Smooth muscle cell (in vitro differentiated cells): Measurements from ENCODE around the gene OXSR1. TPM values are rescaled to one million over a fixed set of nuclear protein-coding genes. Genes with fewer than 3 reads are reported as not detected.
A peak's percentile ranks its signal among the peaks of the same experiment; 100 is the strongest.

ENCODE experiments used
- DNase-seq: peaks from one replicate; lab custom pipeline; 2025; ENCODE audit not compliant: unreplicated experiment; lab: John Stamatoyannopoulos, UW
- H2AFZ ChIP-seq: fragments of 200-600 bp; sonication (generic); 2 replicates; pipeline ENCODE4 v1.6.0; 2016; ENCODE audit warnings: antibody characterized with exemption, low read depth, mild to moderate bottlenecking
- H3F3A ChIP-seq: fragments of 200-600 bp; sonication (generic); 2 replicates; pipeline ENCODE4 v1.6.0; 2017; ENCODE audit warnings: antibody characterized with exemption, low read depth
- H3K27ac ChIP-seq: fragments of 200-600 bp; sonication (generic); 2 replicates; pipeline ENCODE4 v1.5.1; 2016; ENCODE audit warnings: low read depth, mild to moderate bottlenecking
- H3K27me3 ChIP-seq: fragments of 200-600 bp; sonication (generic); 2 replicates; pipeline ENCODE4 v1.6.1; 2016; ENCODE audit warnings: low read depth, mild to moderate bottlenecking
- H3K36me3 ChIP-seq: fragments of 200-600 bp; sonication (generic); 2 replicates; pipeline ENCODE4 v1.5.1; 2016; ENCODE audit warnings: low read depth
- H3K4me1 ChIP-seq: fragments of 200-600 bp; sonication (generic); 2 replicates; pipeline ENCODE4 v1.5.1; 2016; ENCODE audit warnings: low read depth
- H3K4me2 ChIP-seq: fragments of 200-600 bp; sonication (generic); 2 replicates; pipeline ENCODE4 v1.6.0; 2016; ENCODE audit warnings: mild to moderate bottlenecking
- H3K4me3 ChIP-seq: fragments of 200-600 bp; sonication (generic); 2 replicates; pipeline ENCODE4 v1.5.1; 2016; ENCODE audit warnings: mild to moderate bottlenecking
- H3K79me2 ChIP-seq: fragments of 200-600 bp; sonication (generic); 2 replicates; pipeline ENCODE4 v1.6.0; 2016; ENCODE audit warnings: low read depth, mild to moderate bottlenecking
- H3K9ac ChIP-seq: fragments of 200-600 bp; sonication (generic); 2 replicates; pipeline ENCODE4 v1.6.0; 2016; ENCODE audit warnings: low read depth
- H3K9me3 ChIP-seq: fragments of 200-600 bp; sonication (generic); replicated peaks from 2 replicates; pipeline ENCODE4 v1.5.1; 2016; ENCODE audit warnings: low read depth
- H4K20me1 ChIP-seq: fragments of 200-600 bp; sonication (generic); 2 replicates; pipeline ENCODE4 v1.6.0; 2016; ENCODE audit warnings: low read depth
- WGBS: methylation state at CpG from one replicate; pipeline ENCODE4 v1.1.7; 2016; ENCODE audit warnings: low lambda C conversion rate; 5-methylcytosine and 5-hydroxymethylcytosine counted together
- polyA plus RNA-seq: library from polyadenylated mRNA; unstranded; fragments of >200 nt; fragmentation: Nextera tagmentation; extraction: Ambion mirVana; gene quantifications from 2 replicates; pipeline ENCODE4 v1.2.1, GENCODE V29; 2016
- total RNA-seq: library from RNA; depleted of rRNA; stranded (reverse); fragments of >200 nt; gene quantifications from 2 replicates; pipeline ENCODE4 v1.2.3, GENCODE V29; 2014
- TF ChIP-seq, protein P1 (sequence below): fragments of 200-600 bp; sonication (generic); IDR thresholded peaks from 2 replicates; pipeline ENCODE4 v1.5.1; 2017; ENCODE audit warnings: borderline replicate concordance, mild to moderate bottlenecking, antibody characterized with exemption; ENCODE audit not compliant: insufficient read depth, poor library complexity, severe bottlenecking

The OXSR1 gene
- total and polyA plus RNA-seq, 2 experiments from 2014 or later = 11.9 to 50.6 TPM

DNA sequence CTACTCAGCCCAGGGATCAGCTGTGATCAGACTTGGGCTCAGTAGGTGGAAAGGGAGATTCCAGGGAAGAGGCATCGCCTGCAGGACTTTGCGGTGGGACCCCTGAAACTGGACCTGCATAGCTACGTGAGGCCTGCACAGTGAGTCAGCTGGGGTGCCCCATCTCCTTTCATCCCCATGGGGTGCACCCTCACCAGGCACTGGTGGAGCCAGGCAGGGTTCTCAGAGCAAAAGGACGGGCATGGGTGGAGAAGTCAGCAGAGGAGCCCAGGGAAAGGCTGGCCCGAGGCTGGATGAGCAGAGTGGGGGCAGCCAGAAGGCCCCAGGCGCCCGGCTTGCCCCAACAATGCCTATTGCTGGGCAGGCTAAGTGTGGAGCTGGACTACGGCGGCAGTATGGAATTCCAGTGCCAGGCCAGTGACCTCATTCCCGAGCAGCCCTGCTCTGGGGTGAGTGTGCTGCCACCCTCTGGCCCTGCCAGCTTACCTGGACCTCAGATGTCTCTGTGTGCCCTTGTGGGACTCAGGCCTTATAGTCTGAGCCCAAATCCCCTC lies 48.1 kb upstream of the OXSR1 start:
- Histone ChIP-seq H3K4me2 (no peak overlapping the region), H3K79me2 (no peaks in the 10 kb centered on the region), H3K27me3 (no peaks in the 10 kb centered on the region), H3K4me3 (no peak overlapping the region), H3K27ac (no peak overlapping the region), H3K9me3 (no peaks in the 10 kb centered on the region), H3K36me3 (no peaks in the 10 kb centered on the region), H4K20me1 (no peaks in the 10 kb centered on the region), H3K9ac (no peak overlapping the region), H2AFZ (no peak overlapping the region), H3K4me1 (no peaks in the 10 kb centered on the region), H3F3A (no peaks in the 10 kb centered on the region)
- DNase-seq = no peak
- TF ChIP-seq, protein P1, sequence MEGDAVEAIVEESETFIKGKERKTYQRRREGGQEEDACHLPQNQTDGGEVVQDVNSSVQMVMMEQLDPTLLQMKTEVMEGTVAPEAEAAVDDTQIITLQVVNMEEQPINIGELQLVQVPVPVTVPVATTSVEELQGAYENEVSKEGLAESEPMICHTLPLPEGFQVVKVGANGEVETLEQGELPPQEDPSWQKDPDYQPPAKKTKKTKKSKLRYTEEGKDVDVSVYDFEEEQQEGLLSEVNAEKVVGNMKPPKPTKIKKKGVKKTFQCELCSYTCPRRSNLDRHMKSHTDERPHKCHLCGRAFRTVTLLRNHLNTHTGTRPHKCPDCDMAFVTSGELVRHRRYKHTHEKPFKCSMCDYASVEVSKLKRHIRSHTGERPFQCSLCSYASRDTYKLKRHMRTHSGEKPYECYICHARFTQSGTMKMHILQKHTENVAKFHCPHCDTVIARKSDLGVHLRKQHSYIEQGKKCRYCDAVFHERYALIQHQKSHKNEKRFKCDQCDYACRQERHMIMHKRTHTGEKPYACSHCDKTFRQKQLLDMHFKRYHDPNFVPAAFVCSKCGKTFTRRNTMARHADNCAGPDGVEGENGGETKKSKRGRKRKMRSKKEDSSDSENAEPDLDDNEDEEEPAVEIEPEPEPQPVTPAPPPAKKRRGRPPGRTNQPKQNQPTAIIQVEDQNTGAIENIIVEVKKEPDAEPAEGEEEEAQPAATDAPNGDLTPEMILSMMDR = no peak
- WGBS = 98% methylated on average over 10 of the region's 10 CpGs

DNA sequence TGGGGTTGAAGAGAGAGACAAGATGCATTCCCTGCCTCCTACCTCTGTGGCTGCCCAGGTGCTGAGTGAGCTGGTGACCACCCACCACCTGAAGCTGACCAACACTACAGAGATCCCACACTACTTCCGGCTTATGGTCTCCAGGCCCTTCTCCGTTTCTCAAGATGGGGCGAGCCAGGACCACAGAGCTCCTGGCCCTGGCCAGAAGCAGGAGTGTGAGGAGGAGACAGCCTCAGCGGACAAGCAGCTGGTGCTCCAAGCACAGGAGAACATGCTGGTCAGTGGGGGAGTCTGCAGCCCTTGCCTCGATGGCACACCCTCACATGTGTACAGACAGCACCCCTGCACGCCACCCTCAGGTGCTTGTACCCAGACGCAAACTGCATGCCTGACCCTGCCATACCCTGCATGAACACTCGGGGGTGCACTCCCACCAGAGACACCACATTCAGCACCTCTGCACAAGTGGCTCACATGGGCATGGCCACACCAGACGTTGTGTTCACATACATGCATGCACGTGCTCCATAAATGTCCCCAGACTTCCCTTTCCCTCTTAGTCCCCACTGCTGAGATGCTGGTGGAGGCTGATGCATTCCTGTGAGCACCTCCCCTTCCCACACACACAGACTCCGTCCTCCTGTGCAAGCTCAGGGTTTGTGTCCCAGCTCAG lies 47.5 kb upstream of the OXSR1 start:
- H4K20me1 ChIP-seq = no peaks in the 10 kb centered on the region
- 72% methylated on average over 11 of the region's 11 CpGs for WGBS
- no peaks in the 10 kb centered on the region for H3K36me3 ChIP-seq
- H3K9me3 ChIP-seq = no peaks in the 10 kb centered on the region
- no peaks in the 10 kb centered on the region for H3K4me1 ChIP-seq
- no peak overlapping the region for H3K27ac ChIP-seq
- DNase-seq = no peak
- no peaks in the 10 kb centered on the region for H3F3A ChIP-seq
- H3K4me2 ChIP-seq = no peak overlapping the region
- no peak overlapping the region for H3K4me3 ChIP-seq
- H3K27me3 ChIP-seq = no peaks in the 10 kb centered on the region
- H3K9ac ChIP-seq = no peak overlapping the region
- H2AFZ ChIP-seq = no peak overlapping the region
- no peaks in the 10 kb centered on the region for H3K79me2 ChIP-seq
- TF ChIP-seq, protein P1 = peak; percentile 61

DNA sequence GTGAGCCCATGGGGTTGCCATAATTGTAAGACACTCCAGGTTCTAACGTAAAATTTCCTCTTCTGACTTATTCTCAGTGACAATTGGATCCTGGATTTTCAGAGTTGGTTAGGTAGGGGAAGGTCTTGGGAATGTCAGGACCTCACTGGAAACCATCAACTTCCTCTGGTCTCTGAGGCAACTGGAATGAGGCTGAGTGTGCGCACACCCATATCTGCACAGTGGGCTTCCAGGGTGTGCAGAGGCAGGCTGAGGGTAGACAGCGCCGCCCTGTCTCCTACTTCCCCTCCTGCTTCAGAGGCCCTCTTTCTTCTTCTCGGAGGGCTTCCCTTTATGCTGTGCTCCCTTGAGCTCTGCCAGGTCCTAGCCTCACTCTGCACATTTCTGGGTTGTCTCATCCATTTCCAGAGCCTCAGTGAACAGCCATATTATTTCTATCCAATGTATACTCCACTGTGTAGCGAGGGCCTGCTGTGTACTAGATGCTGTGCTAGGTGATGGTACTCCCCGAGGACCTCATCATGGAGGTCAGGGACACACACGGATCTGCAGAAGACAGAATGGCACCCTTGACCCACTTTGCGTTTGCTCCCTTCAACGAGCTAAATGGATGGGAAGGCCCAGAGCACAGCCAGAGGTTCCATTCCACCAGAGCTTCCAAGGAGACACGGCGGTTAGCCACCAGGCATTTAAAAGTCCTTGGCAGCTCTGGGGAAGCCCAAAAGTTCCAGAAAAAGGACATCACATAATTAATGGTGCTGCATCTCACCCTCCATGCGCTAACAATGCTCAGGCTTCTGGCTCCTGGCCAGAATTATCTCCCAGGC lies 46.7 kb upstream of the OXSR1 start:
- TF ChIP-seq, protein P1 = no peak
- H3K36me3 ChIP-seq = no peaks in the 10 kb centered on the region
- H3K27me3 ChIP-seq = no peaks in the 10 kb centered on the region
- H3K79me2 ChIP-seq = no peaks in the 10 kb centered on the region
- no peaks in the 10 kb centered on the region for H3K4me1 ChIP-seq
- H3K9me3 ChIP-seq = no peaks in the 10 kb centered on the region
- DNase-seq = no peak
- WGBS = 94% methylated on average over 13 of the region's 13 CpGs
- H3K4me2 ChIP-seq = no peak overlapping the region
- H3F3A ChIP-seq = no peaks in the 10 kb centered on the region
- H4K20me1 ChIP-seq = peaks cover 3% of the 10 kb centered on the region
- no peak overlapping the region for H3K27ac ChIP-seq
- no peak overlapping the region for H2AFZ ChIP-seq
- no peak overlapping the region for H3K9ac ChIP-seq
- H3K4me3 ChIP-seq = no peak overlapping the region

DNA sequence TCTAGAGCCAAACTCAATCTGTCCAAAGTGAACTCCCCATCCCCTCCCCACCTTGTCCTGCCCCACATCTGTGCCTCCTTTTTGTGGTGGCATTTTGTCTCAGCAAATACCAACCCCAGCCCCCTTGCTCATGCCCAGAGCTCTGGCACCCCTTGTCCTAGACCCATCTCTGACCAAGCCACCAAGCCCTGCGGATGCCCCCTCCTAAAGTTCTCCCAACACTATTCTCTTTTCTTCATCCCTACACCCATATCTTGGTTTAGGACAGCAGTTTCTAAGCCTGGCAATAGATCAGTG lies 46.1 kb upstream of the OXSR1 start:
- Histone ChIP-seq H3K9ac (no peak overlapping the region), H3K4me2 (no peak overlapping the region), H3K36me3 (no peaks in the 10 kb centered on the region), H3F3A (no peaks in the 10 kb centered on the region), H3K9me3 (no peaks in the 10 kb centered on the region), H2AFZ (no peak overlapping the region), H3K79me2 (no peaks in the 10 kb centered on the region), H3K4me1 (no peaks in the 10 kb centered on the region), H4K20me1 (peaks cover 4% of the 10 kb centered on the region), H3K27ac (no peak overlapping the region), H3K4me3 (no peak overlapping the region), H3K27me3 (no peaks in the 10 kb centered on the region)
- no peak for DNase-seq
- TF ChIP-seq, protein P1 = no peak
- WGBS = 100% methylated on average over 1 of the region's 1 CpG
